HEK293 (cell line): Measurements from ENCODE around the gene DDX31.

Experiments used
- GLI4 ChIP-seq: fragments of 450-650 bp; formaldehyde crosslinking; IDR thresholded peaks from 2 replicates; pipeline ENCODE4 v1.5.1; 2016; ENCODE audit warnings: missing biosample characterization, missing genetic modification characterization
- IKZF3 ChIP-seq: fragments of 450-650 bp; IDR thresholded peaks from 2 replicates; pipeline ENCODE4 v1.5.0; 2018; ENCODE audit warnings: missing biosample characterization, mild to moderate bottlenecking, missing genetic modification characterization, moderate library complexity
- ZBTB17 ChIP-seq: fragments of 450-650 bp; formaldehyde crosslinking; IDR thresholded peaks from 2 replicates; pipeline ENCODE4 v1.5.1; 2016; ENCODE audit warnings: missing biosample characterization, missing genetic modification characterization
- ZBTB8A ChIP-seq: fragments of 450-650 bp; formaldehyde crosslinking; IDR thresholded peaks from 2 replicates; pipeline ENCODE4 v1.5.1; 2016; ENCODE audit warnings: missing biosample characterization, missing genetic modification characterization
- ZFP3 ChIP-seq: fragments of 450-650 bp; formaldehyde crosslinking; IDR thresholded peaks from 2 replicates; pipeline ENCODE4 v1.5.1; 2016; ENCODE audit warnings: low read depth, missing biosample characterization, missing genetic modification characterization
- ZNF114 ChIP-seq: fragments of 450-650 bp; formaldehyde crosslinking; IDR thresholded peaks from 2 replicates; pipeline ENCODE4 v1.5.0; 2017; ENCODE audit warnings: missing biosample characterization, missing genetic modification characterization
- ZNF155 ChIP-seq: fragments of 450-650 bp; formaldehyde crosslinking; IDR thresholded peaks from 2 replicates; pipeline ENCODE4 v1.5.1; 2016; ENCODE audit warnings: missing biosample characterization, missing genetic modification characterization
- ZNF473 ChIP-seq: fragments of 450-650 bp; formaldehyde crosslinking; IDR thresholded peaks from 2 replicates; pipeline ENCODE4 v1.5.1; 2017; ENCODE audit warnings: missing biosample characterization, missing genetic modification characterization
- ZNF747 ChIP-seq: fragments of 450-650 bp; formaldehyde crosslinking; IDR thresholded peaks from 2 replicates; pipeline ENCODE4 v1.5.1; 2016; ENCODE audit warnings: missing biosample characterization, missing genetic modification characterization
- ZSCAN16 ChIP-seq: fragments of 450-650 bp; formaldehyde crosslinking; IDR thresholded peaks from 2 replicates; pipeline ENCODE4 v1.5.1; 2016; ENCODE audit warnings: missing biosample characterization, missing genetic modification characterization
- TF ChIP-seq, protein P1 (sequence below): fragments of 450-650 bp; formaldehyde crosslinking; IDR thresholded peaks from 2 replicates; pipeline ENCODE4 v1.5.1; 2016; ENCODE audit warnings: missing biosample characterization, missing genetic modification characterization
- TF ChIP-seq, protein P2 (sequence below): fragments of 450-650 bp; formaldehyde crosslinking; IDR thresholded peaks from 2 replicates; pipeline ENCODE4 v1.5.1; 2016; ENCODE audit warnings: missing biosample characterization, missing genetic modification characterization
- TF ChIP-seq, protein P3 (sequence below): fragments of 450-650 bp; formaldehyde crosslinking; IDR thresholded peaks from 2 replicates; pipeline ENCODE4 v1.5.1; 2017; ENCODE audit warnings: missing biosample characterization, mild to moderate bottlenecking, missing genetic modification characterization, moderate library complexity

DNA sequence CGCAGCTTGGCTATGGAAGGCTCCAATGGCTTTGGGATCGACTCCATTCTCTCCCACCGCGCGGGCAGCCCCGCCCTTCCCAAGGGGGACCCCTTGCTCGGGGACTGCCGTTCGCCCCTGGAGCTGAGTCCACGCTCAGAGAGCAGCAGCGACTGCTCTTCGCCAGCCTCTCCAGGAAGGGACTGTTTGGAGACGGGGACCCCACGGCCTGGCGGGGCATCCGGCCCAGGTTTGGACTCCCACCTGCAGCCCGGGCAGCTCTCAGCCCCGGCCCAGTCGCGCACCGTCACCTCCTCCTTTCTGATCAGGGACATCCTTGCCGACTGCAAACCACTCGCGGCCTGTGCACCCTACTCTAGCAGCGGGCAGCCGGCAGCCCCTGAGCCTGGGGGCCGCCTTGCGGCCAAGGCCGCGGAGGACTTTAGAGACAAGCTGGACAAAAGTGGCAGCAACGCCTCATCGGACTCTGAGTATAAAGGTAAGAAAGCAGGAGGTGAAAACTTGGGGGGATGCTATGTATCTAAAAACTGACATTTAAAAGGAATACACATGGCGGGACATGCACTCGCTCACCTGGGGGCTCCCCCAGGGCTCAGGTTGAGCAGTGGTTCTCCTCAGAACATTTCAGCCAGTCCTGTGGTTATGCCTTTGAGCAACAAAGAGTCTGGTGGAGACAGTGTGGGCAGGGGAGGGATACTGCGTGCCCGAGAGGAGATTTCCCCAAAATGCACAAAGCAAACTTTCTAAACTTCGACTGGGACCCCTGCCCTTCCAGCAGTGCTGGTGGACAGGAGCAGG lies 86.8 kb downstream of the DDX31 start:
- TF ChIP-seq, protein P1, sequence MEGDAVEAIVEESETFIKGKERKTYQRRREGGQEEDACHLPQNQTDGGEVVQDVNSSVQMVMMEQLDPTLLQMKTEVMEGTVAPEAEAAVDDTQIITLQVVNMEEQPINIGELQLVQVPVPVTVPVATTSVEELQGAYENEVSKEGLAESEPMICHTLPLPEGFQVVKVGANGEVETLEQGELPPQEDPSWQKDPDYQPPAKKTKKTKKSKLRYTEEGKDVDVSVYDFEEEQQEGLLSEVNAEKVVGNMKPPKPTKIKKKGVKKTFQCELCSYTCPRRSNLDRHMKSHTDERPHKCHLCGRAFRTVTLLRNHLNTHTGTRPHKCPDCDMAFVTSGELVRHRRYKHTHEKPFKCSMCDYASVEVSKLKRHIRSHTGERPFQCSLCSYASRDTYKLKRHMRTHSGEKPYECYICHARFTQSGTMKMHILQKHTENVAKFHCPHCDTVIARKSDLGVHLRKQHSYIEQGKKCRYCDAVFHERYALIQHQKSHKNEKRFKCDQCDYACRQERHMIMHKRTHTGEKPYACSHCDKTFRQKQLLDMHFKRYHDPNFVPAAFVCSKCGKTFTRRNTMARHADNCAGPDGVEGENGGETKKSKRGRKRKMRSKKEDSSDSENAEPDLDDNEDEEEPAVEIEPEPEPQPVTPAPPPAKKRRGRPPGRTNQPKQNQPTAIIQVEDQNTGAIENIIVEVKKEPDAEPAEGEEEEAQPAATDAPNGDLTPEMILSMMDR (tag by site-specific recombination): no peak
- TF ChIP-seq ZBTB8A (no peak), ZNF473 (tag by site-specific recombination) (no peak), ZNF155 (tag by site-specific recombination) (no peak), ZFP3 (tag by site-specific recombination) (no peak), ZSCAN16 (no peak), GLI4 (no peak), ZNF747 (tag by site-specific recombination) (no peak), ZNF114 (tag by site-specific recombination) (no peak), ZBTB17 (tag by site-specific recombination) (no peak), IKZF3 (tag by site-specific recombination) (no peak)
- TF ChIP-seq, protein P2, sequence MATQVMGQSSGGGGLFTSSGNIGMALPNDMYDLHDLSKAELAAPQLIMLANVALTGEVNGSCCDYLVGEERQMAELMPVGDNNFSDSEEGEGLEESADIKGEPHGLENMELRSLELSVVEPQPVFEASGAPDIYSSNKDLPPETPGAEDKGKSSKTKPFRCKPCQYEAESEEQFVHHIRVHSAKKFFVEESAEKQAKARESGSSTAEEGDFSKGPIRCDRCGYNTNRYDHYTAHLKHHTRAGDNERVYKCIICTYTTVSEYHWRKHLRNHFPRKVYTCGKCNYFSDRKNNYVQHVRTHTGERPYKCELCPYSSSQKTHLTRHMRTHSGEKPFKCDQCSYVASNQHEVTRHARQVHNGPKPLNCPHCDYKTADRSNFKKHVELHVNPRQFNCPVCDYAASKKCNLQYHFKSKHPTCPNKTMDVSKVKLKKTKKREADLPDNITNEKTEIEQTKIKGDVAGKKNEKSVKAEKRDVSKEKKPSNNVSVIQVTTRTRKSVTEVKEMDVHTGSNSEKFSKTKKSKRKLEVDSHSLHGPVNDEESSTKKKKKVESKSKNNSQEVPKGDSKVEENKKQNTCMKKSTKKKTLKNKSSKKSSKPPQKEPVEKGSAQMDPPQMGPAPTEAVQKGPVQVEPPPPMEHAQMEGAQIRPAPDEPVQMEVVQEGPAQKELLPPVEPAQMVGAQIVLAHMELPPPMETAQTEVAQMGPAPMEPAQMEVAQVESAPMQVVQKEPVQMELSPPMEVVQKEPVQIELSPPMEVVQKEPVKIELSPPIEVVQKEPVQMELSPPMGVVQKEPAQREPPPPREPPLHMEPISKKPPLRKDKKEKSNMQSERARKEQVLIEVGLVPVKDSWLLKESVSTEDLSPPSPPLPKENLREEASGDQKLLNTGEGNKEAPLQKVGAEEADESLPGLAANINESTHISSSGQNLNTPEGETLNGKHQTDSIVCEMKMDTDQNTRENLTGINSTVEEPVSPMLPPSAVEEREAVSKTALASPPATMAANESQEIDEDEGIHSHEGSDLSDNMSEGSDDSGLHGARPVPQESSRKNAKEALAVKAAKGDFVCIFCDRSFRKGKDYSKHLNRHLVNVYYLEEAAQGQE (tag by site-specific recombination): no peak
- TF ChIP-seq, protein P3, sequence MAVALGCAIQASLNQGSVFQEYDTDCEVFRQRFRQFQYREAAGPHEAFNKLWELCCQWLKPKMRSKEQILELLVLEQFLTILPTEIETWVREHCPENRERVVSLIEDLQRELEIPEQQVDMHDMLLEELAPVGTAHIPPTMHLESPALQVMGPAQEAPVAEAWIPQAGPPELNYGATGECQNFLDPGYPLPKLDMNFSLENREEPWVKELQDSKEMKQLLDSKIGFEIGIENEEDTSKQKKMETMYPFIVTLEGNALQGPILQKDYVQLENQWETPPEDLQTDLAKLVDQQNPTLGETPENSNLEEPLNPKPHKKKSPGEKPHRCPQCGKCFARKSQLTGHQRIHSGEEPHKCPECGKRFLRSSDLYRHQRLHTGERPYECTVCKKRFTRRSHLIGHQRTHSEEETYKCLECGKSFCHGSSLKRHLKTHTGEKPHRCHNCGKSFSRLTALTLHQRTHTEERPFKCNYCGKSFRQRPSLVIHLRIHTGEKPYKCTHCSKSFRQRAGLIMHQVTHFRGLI (tag by site-specific recombination): no peak
